SK-N-SH treated with all-trans-retinoic acid at 6 μM for 48 hours (cell line): ENCODE results near the gene KRT78.

ENCODE experiments used
- ARNTL ChIP-seq: fragments of 450-650 bp; formaldehyde crosslinking; IDR thresholded peaks from 2 replicates; pipeline ENCODE4 v1.5.0; 2020; ENCODE audit warnings: low read depth, mild to moderate bottlenecking, moderate library complexity, borderline replicate concordance
- ESRRG ChIP-seq: fragments of 250-450 bp; sonication (Bioruptor Pico); IDR thresholded peaks from 2 replicates; pipeline ENCODE4 v1.6.1; 2021; ENCODE audit warnings: mild to moderate bottlenecking
- ISL1 ChIP-seq: fragments of 250-450 bp; sonication (Bioruptor Pico); IDR thresholded peaks from 2 replicates; pipeline ENCODE4 v2.1.2; 2022; ENCODE audit warnings: mild to moderate bottlenecking, moderate library complexity
- PPARA ChIP-seq: fragments of 250-450 bp; sonication (Bioruptor Pico); IDR thresholded peaks from 2 replicates; pipeline ENCODE4 v1.5.0; 2020; ENCODE audit warnings: mild to moderate bottlenecking, borderline replicate concordance
- RARB ChIP-seq: fragments of 250-450 bp; sonication (Bioruptor Pico); IDR thresholded peaks from 2 replicates; pipeline ENCODE4 v1.8.0; 2021; ENCODE audit warnings: mild to moderate bottlenecking, moderate library complexity
- TCF4 ChIP-seq: fragments of 250-450 bp; sonication (Bioruptor Pico); IDR thresholded peaks from 2 replicates; pipeline ENCODE4 v1.8.0; 2021; ENCODE audit warnings: mild to moderate bottlenecking, moderate library complexity, borderline replicate concordance
- TF ChIP-seq, protein P1 (sequence below): fragments of 250-450 bp; sonication (Bioruptor Pico); IDR thresholded peaks from 2 replicates; pipeline ENCODE4 v1.8.0; 2020; ENCODE audit warnings: mild to moderate bottlenecking, moderate library complexity, borderline replicate concordance

DNA sequence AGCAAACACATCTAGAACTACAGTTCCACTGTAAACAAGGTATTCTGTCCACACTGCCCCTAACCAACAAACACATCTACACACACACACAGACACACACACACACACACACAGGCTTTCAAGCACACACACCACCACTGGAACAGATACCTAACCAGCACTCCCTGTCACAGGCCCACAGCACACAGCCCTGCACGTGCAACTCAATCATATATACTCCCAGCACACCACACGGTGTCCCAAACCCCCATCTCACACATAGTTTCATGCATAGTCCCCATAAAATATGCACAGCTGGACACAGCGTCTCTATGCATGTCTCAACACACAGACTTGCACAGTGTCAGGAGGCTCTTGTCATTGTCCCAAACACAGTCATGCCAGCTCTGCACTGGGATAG, 28.4 kb upstream of the KRT78 start:
- TF ChIP-seq ISL1 (CRISPR knock-in tag) (no peak), TCF4 (CRISPR knock-in tag) (no peak), ARNTL (CRISPR knock-in tag) (no peak), ESRRG (CRISPR knock-in tag) (no peak), RARB (CRISPR knock-in tag) (no peak), PPARA (CRISPR knock-in tag) (no peak)
- TF ChIP-seq, protein P1, sequence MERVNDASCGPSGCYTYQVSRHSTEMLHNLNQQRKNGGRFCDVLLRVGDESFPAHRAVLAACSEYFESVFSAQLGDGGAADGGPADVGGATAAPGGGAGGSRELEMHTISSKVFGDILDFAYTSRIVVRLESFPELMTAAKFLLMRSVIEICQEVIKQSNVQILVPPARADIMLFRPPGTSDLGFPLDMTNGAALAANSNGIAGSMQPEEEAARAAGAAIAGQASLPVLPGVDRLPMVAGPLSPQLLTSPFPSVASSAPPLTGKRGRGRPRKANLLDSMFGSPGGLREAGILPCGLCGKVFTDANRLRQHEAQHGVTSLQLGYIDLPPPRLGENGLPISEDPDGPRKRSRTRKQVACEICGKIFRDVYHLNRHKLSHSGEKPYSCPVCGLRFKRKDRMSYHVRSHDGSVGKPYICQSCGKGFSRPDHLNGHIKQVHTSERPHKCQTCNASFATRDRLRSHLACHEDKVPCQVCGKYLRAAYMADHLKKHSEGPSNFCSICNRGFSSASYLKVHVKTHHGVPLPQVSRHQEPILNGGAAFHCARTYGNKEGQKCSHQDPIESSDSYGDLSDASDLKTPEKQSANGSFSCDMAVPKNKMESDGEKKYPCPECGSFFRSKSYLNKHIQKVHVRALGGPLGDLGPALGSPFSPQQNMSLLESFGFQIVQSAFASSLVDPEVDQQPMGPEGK (CRISPR knock-in tag), result no peak
